GM13976 (cell line): ENCODE measurements around the gene NOL12.

ENCODE experiments used
- DNase-seq: peaks from one replicate; pipeline ENCODE4 v3.0.0; 2012; ENCODE audit warnings: low spot score
- in situ Hi-C: fragments of 300-500 bp; cut with MboI; formaldehyde crosslinking; loops from one replicate; pipeline ENCODE4 v1.12.0; 2022; ENCODE audit warnings: low sequenced_read_pairs, mixed read lengths, inconsistent platforms; ENCODE audit not compliant: unreplicated experiment
- TF ChIP-seq, protein P1 (sequence below): IDR thresholded peaks from 2 replicates; pipeline ENCODE4 v1.5.1; 2012; ENCODE audit warnings: borderline replicate concordance, mild to moderate bottlenecking; ENCODE audit not compliant: insufficient read depth; ENCODE audit errors: extremely low read depth, missing control alignments, control extremely low read depth

NOL12 gene

DNA sequence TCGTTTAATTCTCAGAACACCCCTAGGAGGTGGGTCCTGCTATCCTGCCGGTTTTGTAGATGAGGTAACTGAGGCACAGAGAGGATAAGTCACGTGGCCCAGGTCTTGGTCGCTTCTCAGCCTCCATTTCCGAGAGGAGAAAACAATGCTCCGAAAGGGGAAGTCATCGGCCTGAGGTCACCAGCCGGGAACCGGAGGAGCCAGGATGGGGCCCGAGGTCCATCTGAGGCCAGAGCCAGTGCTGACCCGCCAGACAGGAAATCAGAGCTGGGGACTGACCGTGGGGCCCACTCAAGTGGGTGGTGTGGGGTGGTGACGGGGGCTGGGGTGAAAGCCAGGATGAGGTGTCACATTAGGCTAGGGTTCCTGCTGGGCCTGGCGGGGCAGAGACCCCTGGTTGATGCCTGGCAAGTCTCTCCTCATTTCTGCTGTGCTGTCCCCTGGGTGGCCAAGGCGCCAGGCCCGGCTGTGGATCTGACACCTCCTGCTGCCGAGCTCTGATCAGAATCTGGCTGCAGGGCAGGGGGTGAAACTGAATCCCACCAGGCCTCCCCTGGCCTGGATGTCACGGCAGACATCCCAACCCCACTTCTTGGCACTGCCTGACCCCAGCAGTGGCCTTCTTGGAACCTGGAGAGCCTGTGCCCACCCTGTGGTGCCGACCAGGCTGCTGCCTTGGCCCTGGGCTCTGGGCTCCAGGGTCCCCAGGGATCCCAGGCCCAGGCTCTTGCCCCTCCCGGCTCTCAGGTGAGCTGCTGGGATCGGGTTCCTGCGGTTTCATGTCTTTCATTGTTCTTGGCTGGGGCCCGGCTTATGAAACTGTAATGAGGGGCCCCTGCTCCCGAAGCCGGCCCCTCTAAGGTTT, 22.7 kb downstream of the NOL12 start:
- TF ChIP-seq, protein P1, sequence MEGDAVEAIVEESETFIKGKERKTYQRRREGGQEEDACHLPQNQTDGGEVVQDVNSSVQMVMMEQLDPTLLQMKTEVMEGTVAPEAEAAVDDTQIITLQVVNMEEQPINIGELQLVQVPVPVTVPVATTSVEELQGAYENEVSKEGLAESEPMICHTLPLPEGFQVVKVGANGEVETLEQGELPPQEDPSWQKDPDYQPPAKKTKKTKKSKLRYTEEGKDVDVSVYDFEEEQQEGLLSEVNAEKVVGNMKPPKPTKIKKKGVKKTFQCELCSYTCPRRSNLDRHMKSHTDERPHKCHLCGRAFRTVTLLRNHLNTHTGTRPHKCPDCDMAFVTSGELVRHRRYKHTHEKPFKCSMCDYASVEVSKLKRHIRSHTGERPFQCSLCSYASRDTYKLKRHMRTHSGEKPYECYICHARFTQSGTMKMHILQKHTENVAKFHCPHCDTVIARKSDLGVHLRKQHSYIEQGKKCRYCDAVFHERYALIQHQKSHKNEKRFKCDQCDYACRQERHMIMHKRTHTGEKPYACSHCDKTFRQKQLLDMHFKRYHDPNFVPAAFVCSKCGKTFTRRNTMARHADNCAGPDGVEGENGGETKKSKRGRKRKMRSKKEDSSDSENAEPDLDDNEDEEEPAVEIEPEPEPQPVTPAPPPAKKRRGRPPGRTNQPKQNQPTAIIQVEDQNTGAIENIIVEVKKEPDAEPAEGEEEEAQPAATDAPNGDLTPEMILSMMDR = no peak
- peak; percentile 26 for DNase-seq
- in situ Hi-C loops = no loop called here

DNA sequence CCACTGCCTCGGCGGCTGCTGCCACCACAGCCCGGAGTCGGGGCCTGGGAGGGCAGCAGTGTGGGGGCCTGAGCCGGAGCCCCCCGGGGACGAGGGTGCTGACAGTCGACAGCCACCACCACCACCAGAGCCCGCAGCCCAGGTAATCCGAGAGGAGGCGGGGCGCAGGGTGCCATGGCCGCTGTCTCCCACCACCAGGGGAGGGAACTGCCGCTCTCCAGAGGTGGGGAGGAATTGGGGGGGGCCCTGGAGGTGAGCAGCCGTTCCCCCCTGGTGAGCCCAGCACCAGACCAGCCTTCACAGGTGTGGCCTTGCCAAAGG, 23.3 kb downstream of the NOL12 start:
- no peak for DNase-seq
- TF ChIP-seq, protein P1 = no peak
- in situ Hi-C loops = no loop called here

DNA sequence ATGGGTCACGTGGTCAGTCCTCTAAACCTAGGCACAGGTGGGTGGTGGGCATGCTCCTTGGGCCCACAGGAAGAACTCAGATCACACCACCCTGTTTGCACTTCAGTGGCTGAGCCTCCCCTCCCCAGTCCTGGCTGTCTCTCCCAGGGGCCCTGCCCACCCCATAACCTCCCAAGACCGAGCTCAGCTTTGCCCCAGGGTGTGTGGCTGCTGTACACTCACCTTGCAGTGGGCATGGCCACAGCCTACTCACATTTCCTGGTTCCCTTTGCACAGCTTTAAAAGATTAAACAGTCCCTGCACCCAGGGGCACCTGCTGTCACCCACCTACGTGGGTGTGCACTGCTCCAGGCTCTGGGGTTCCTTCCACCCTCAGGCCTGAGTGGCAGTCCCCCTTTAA, 24.5 kb downstream of the NOL12 start:
- TF ChIP-seq, protein P1 = no peak
- in situ Hi-C loops = no loop called here
- DNase-seq = no peak

DNA sequence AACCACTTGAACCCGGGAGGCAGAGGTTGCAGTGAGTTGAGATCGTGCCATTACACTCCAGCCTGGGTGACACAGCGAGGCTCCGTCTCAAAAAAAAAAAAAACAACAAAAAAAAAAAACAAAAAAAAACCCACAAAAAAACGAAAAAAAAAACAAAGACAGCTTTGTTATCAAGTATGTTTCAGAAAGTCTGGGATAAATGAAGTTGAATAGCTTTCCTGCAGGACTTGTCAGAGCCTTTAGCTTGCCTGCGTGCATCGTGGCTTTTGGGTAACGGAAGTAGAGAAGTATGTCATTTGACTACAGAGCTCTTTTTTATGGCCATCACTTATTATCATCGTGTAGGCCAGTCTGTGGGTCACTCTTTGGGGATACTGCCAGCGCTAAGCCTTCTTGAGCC, 25.3 kb downstream of the NOL12 start:
- TF ChIP-seq, protein P1 = no peak
- DNase-seq = no peak
- in situ Hi-C loops = no loop called here

DNA sequence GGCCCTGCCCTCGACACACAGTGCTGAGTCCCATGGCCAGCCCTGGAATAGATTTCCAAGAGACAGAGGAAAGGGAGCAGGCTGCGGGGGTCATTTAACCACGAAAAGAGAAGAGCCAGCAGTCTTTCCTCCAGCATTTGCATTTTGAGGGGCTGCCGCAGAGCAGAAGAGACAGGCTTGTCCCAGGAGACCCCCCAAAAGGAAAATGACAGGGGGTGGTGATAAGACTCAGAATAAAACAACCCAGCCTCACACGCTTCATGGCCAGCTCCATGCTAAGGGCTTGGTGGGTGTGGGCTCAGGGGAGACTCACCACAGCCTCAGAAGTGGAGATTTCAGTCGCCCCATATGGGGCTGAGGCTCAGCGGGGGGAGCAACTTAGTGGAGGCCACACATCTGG, 27.6 kb downstream of the NOL12 start:
- in situ Hi-C loops = no loop called here
- DNase-seq = no peak

DNA sequence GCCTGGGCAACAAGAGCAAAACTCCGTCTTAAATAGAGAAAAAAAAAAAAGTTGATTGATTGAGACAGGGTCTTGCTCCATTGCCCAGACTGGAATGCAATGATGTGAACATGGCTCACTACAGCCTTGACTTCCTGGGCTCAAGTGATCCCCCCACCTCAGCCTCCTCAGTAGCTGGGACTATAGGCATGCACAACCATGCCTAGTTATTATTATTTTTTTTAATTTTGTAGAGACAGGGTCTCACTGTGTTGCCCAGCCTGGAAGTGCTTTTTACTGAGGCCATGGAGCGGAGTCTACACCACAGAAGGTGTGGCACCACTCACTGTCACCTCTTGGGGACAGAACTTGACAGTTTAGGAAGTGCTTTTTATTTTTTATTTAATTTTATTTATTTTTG, 28.5 kb downstream of the NOL12 start:
- TF ChIP-seq, protein P1 = no peak
- no peak for DNase-seq
- in situ Hi-C loops = no loop called here

More for the DNA sequence above, 27.6 kb downstream of the NOL12 start:
- TF ChIP-seq, protein P1 = no peak

DNA sequence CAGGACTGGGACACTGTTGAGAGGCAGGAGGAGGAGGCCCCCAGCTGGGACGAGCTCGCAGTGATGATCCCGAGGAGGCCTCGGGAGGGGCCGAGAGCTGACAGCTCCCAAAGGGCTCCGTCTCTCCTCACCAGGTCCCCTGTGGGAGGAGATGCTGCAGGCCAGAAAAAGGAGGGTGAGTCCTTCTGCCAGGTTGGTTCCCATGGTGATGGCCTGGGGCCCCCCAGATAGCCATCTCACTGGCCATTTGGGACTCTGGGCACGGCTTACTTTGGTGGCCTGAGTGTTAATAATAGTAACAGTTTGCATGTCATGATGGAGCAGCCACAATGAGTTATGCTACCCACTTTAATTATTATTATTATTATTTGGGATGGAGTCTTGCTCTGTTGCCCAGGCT, 29.6 kb downstream of the NOL12 start:
- in situ Hi-C loops = no loop called here
- no peak for DNase-seq
- TF ChIP-seq, protein P1 = no peak
